HG02588 (cell line): ENCODE results near the gene FKBP10.
"Not testable (repeated sequence)": the region's sequence is repeated elsewhere in the genome, so short reads cannot be mapped to it uniquely, and the experiment has no call there.

ENCODE experiments used
- ATAC-seq: cut with Tn5 transposase; IDR thresholded peaks from one replicate; pipeline ENCODE4 v1.9.1; 2021; ENCODE audit warnings: mild to moderate bottlenecking, moderate library complexity; ENCODE audit not compliant: unreplicated experiment

Gene FKBP10

GRCh38 chr17:41810659-41811548, 1.9 kb upstream of the FKBP10 start:
- ATAC-seq: no peak

DNA sequence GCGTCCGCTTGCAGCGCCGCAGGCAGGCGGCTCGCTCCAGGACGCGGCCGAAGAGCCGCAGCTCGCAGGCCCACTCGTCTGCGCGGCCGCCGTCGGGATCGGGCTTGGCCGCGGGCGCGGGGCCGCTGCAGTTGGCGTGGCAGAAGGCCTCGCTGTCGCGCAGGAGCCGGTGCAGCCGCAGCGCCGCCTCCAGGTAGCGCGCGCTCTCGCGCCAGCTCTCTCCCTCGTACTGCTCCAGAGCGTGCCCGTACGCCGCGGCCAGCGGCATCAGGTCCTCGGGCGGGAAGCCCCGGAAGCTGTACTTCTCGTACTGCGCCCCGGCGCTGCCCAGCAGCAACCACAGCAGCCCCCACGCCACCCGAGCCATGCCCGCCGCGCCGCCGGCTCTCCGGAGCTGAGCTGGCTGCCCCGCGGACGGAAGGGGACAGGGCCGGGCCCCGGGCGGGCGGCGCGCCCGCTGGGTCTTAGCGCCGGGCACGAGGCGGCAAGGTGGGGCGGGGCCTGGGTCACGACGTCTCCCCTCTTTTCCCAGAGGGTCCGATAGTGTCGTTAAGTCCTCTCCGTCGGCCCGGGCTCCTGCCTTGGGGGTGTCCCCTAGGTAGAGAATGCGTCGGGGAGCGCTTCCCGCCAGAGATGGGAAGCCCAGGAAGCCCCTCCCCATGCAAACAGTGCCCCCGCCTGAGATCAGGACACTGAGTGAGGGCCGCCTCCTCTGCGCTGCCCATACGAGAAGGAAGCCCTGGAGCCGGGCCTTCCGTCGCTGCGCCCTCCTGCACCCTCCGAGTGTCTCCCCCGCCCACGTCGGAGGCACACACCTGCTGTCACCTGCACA, 1.0 kb upstream of the FKBP10 start, which contains the start of gene P3H4:
P3H4 (minus strand) TSS at position 401 of the 832 bp plus-strand sequence; CDS start at position 367, 34 bp downstream.
- peak; percentile 58 for ATAC-seq

GRCh38 chr17:41813152-41813680, 412 bp downstream of the FKBP10 start:
- ATAC-seq: no peak

DNA sequence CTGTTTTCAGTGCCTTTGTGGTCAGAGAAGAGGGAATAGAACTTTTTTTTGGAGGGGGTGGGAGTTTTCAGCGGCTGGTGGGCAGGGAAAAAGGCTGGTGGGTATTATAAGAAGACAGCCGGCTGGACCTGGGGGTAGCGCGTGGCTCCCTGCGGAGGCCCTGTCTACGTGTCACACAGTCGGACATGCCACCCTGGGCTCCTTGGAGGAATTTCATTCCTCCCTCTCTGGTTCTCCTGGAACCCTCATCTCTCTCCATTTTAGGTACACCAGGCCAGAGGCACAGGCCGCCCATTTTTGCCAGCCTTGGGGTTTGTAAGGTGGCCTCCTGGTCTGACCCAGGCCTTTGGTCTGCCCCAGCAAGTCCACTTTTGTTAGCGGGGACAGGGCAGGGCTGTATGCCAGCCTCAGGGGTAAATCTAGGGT, 908 bp downstream of the FKBP10 start:
- no peak for ATAC-seq

DNA sequence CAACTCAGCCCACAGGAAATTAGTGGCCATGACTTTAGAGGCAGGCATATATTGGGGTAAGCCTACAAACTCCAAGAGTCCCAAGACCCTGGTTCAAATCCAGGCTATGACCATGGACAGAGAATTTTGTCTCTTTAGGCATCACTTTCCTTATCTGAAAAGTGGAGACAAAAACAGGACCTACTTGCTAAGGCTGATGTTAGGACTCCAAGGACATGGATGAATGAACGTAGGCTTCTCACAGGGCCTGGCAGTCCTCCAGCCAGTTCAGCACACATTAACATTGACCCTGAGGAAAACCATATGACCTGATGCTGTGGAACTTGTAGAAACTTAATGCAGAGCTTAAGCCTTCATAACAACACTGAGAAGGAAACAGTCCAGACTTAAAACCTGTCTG, 1.4 kb downstream of the FKBP10 start:
- no peak for ATAC-seq

- no peak for ATAC-seq
Measured at GRCh38 chr17:41816637-41817320, 4.0 kb downstream of the FKBP10 start.

DNA sequence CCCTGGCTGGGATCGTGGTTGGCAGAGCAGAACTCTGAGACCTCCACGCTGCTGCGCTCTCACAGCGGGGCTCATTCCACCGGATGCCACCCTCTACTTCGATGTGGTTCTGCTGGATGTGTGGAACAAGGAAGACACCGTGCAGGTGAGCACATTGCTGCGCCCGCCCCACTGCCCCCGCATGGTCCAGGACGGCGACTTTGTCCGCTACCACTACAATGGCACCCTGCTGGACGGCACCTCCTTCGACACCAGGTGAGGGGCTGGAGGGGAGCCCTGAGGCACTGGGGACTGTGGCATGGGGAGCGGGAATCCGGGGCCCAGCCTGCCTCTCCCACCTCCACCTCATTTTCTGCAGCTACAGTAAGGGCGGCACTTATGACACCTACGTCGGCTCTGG, 5.2 kb downstream of the FKBP10 start:
- no peak for ATAC-seq

- ATAC-seq: no peak
Measured at GRCh38 chr17:41821776-41822175, 9.0 kb downstream of the FKBP10 start.

- no peak for ATAC-seq
Measured at GRCh38 chr17:41822216-41823140, 9.7 kb downstream of the FKBP10 start.

GRCh38 chr17:41823141-41823524, 10.3 kb downstream of the FKBP10 start:
- ATAC-seq: no peak

DNA sequence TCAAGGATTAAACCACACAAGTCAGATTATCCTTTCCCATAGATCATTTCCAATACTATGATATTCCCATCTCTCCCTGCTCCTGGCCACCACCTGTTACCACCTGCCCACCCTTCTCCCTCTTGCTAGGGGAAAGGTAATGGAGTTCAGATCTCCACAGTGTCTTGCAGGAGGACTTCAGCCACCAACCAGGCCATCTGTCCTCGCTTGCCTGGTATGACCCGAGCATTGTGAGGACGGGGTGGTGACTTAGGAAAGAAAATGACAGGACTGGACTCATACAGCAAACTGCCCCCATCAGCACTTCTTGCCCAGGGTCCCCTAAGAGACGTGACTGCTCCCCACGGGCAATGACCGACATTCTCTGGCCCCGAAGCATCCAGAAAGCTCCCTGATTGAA, 10.8 kb downstream of the FKBP10 start:
- no peak for ATAC-seq

GRCh38 chr17:41824086-41824485, 11.3 kb downstream of the FKBP10 start:
- ATAC-seq: no peak

DNA sequence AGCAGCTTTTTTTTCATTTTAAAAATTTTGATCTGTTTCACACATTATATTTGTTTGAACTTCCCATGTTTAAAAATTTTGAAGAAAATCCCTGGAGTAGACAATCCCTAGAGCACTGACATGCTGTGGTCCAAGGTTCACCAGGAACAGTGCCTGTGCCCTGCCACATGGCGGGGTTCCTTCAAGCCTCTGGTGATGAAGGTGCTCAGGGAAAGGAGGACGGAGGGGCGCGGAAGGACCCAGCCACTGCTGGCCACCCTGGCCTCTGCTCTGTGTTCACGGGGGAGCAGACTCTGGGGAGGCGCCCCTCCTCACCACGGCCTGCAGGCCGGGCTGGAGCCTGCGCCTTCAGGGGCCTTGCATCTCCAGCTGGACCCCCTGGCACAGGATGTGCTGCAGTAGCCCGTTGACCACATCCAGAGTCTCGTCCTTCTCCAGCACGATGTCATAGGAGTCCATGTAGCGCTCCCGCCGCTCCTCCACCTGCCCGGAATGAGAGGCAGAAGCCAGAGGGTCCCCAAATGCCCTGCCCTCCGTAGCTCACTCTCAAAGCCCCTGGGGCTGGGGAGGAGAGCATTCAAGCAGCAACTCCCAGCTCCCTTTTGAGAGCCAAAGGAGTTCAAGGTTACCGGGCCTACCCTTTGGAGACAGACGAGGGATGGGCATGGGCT, 12.5 kb downstream of the FKBP10 start:
- ATAC-seq: no peak

DNA sequence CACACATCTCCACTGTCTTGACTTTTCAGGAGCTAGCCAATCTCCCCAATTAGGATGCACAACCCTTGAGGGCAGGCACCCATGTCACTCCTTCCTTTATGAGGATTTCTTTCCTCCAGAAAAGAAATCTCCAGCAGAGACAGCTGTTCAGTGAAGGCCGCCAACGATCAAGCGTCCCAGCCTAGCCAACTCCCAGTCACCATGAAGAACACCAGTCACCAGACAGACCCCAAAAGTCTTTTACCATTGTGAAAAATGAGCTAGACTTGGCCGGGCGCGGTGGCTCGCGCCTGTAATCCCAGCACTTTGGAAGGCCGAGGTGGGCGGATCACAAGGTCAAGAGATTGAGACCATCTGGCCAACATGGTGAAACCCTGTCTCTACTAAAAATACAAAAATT, 17.2 kb downstream of the FKBP10 start:
- not testable (repeated sequence) for ATAC-seq

DNA sequence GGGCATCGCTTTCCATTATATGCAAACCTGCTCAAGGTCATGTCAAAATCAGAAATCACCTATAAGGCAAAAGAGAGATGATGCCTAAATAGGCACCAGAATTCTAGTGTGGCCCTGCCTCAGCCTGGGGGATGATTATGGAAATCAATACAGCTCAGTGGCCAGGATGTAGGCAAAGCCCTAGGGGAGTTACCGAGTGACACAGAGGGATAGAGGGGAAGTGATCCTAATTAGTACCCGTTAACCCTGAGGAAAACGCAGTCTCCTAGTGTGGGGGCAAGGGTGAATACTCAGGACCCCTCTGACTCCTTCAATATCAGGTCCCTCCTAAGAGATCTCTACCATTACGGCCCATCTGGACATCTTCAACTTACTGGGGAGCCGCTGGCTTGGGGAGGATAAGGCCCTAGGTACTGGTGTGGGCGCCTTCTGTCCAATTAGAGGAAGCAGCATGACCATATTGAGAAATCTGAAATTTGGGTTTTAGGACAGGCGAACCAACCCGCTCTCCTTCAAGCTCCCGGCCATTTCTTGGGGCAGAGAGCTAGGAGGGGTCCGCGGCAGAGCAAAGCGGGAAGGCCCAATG, 22.5 kb downstream of the FKBP10 start:
- peak; percentile 26 for ATAC-seq

DNA sequence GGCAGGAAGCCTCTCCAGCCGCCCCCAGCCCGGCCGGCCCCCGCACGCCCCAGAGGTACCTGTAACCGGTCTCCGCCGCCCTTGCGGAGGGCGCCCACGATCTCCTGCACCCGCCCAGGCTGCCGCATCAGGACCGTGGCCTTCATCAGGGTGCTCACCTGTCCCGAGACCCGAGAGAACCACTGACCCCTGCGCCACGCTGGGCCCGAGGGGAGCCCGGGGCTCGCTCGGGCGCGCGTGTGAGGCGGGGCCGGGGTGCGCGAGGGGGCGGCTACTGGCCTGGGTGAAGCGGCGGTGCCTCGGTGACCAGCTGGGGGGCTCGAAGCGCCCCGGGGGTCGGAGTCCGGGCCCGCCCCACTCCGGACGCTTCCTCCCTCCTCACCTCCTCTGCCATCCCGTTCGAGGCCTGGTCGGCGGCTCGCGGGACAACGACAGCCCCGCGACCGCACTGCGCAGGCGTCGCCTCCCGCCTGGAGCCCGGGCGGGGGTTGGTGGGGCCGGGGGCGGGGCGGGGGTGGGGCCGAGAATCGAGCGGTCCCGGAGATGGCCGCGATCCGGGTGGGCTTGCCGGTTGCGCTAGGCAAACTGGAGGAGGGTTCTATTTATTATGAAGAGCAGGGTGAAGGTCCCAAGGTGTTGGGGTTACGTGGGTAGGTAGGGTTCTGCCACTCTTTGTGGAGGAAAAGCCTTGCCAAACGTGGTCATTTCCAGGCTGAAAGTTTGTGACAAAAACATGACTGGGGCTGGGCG, 23.2 kb downstream of the FKBP10 start, which contains the start of gene NT5C3B:
NT5C3B (minus strand) TSS at position 433 of the 750 bp plus-strand sequence; CDS start at position 394, 39 bp downstream.
- ATAC-seq: peak; percentile 61

- no peak for ATAC-seq
Measured at GRCh38 chr17:41836550-41837196, 23.9 kb downstream of the FKBP10 start.
